DOHH2 (cell line): ENCODE data around the gene TTC27.
A peak's percentile ranks its signal among the peaks of the same experiment; 100 is the strongest.

Experiments
- H3F3A ChIP-seq: fragments of 200-600 bp; sonication (generic), shearing (Covaris generic); 2 replicates; pipeline ENCODE4 v1.6.0; 2016; ENCODE audit warnings: antibody characterized with exemption, mild to moderate bottlenecking; ENCODE audit not compliant: control insufficient read depth, insufficient read depth
- H3K27ac ChIP-seq: fragments of 200-600 bp; sonication (generic); 2 replicates; pipeline ENCODE4 v1.5.1; 2014; ENCODE audit warnings: low read depth, mild to moderate bottlenecking, low read length, moderate library complexity
- H3K27me3 ChIP-seq: fragments of 200-600 bp; sonication (generic); 2 replicates; pipeline ENCODE4 v1.6.1; 2014; ENCODE audit warnings: mild to moderate bottlenecking, low read length, mixed read lengths; ENCODE audit not compliant: control insufficient read depth
- H3K36me3 ChIP-seq: fragments of 200-600 bp; sonication (generic); 2 replicates; pipeline ENCODE4 v1.6.1; 2014; ENCODE audit warnings: mild to moderate bottlenecking, low read length, moderate library complexity, mixed read lengths; ENCODE audit not compliant: control insufficient read depth
- H3K4me1 ChIP-seq: fragments of 200-600 bp; sonication (generic); 2 replicates; pipeline ENCODE4 v1.6.1; 2014; ENCODE audit warnings: mild to moderate bottlenecking, low read length, mixed read lengths; ENCODE audit not compliant: control insufficient read depth
- H3K4me2 ChIP-seq: fragments of 200-600 bp; sonication (generic); 2 replicates; pipeline ENCODE4 v1.6.0; 2014; ENCODE audit warnings: mild to moderate bottlenecking, low read length, moderate library complexity
- H3K4me3 ChIP-seq: fragments of 200-600 bp; sonication (generic); 2 replicates; pipeline ENCODE4 v1.5.1; 2014; ENCODE audit warnings: mild to moderate bottlenecking, low read length, mixed read lengths
- H3K79me2 ChIP-seq: fragments of 200-600 bp; sonication (generic); 2 replicates; pipeline ENCODE4 v1.6.1; 2014; ENCODE audit warnings: mild to moderate bottlenecking, low read length, mixed read lengths; ENCODE audit not compliant: control insufficient read depth
- H3K9me2 ChIP-seq: fragments of 200-600 bp; sonication (generic); replicated peaks from 2 replicates; pipeline ENCODE4 v1.6.1; 2014; ENCODE audit warnings: mild to moderate bottlenecking, low read length, mixed read lengths; ENCODE audit not compliant: control insufficient read depth
- H3K9me3 ChIP-seq: fragments of 200-600 bp; sonication (generic); 2 replicates; pipeline ENCODE4 v1.6.1; 2014; ENCODE audit warnings: antibody characterized with exemption, low read length, mixed read lengths; ENCODE audit not compliant: control insufficient read depth, insufficient read depth
- H4K20me1 ChIP-seq: fragments of 200-600 bp; sonication (generic); 2 replicates; pipeline ENCODE4 v1.6.0; 2014; ENCODE audit warnings: low read depth, mild to moderate bottlenecking, antibody characterized with exemption, low read length, moderate library complexity; ENCODE audit not compliant: control insufficient read depth, insufficient read depth
- EZH2phosphoT487 ChIP-seq: fragments of 200-600 bp; sonication (generic); IDR thresholded peaks from 2 replicates; pipeline ENCODE4 v1.6.1; 2017; ENCODE audit warnings: borderline replicate concordance, mild to moderate bottlenecking, antibody characterized with exemption, low read length, moderate library complexity, mixed read lengths
- TF ChIP-seq, protein P1 (sequence below): fragments of 200-600 bp; sonication (generic); IDR thresholded peaks from one replicate; pipeline ENCODE4 v1.5.1; 2014; ENCODE audit warnings: antibody characterized with exemption, mild to moderate bottlenecking, low read depth, low read length; ENCODE audit not compliant: poor library complexity, severe bottlenecking

Gene TTC27

GRCh38 chr2:32838418-32838817 is 210.6 kb downstream of the TTC27 start:
- Histone ChIP-seq H3K36me3 (peaks cover 5% of the 10 kb centered on the region; the same call in 1 of the 2 replicates), H3K79me2 (no peaks in the 10 kb centered on the region), H3K27me3 (no peaks in the 10 kb centered on the region), H3K27ac (peak overlapping the region; percentile 69), H3K9me3 (no peaks in the 10 kb centered on the region), H3K4me3 (peak overlapping the region; percentile 50), H4K20me1 (no peaks in the 10 kb centered on the region), H3K9me2 (no peaks in the 10 kb centered on the region), H3F3A (peaks cover 2% of the 10 kb centered on the region; the same call in 1 of the 2 replicates), H3K4me1 (peaks cover 54% of the 10 kb centered on the region), H3K4me2 (peak overlapping the region; percentile 63)
- no peak for TF ChIP-seq EZH2phosphoT487
- TF ChIP-seq, protein P1, sequence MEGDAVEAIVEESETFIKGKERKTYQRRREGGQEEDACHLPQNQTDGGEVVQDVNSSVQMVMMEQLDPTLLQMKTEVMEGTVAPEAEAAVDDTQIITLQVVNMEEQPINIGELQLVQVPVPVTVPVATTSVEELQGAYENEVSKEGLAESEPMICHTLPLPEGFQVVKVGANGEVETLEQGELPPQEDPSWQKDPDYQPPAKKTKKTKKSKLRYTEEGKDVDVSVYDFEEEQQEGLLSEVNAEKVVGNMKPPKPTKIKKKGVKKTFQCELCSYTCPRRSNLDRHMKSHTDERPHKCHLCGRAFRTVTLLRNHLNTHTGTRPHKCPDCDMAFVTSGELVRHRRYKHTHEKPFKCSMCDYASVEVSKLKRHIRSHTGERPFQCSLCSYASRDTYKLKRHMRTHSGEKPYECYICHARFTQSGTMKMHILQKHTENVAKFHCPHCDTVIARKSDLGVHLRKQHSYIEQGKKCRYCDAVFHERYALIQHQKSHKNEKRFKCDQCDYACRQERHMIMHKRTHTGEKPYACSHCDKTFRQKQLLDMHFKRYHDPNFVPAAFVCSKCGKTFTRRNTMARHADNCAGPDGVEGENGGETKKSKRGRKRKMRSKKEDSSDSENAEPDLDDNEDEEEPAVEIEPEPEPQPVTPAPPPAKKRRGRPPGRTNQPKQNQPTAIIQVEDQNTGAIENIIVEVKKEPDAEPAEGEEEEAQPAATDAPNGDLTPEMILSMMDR = no peak

DNA sequence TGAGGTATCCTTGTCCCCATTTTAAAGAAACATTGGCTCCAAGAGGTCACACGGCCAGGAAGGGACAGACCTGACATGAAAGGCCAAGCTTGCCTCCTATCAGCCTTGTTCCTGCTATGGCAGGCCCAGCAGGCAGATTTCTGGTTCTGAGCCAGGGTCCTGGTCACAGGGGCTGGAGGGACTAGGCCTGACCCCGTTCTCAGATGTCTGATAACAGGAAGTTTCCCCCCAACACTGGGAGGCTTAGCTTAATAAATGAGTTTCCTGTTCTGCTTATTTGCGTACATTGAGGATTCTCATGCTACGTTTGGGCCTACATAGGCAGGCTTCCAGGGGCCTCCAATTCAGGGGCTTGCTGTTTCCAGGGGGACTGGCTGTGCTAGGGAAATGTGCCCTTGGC is 211.1 kb downstream of the TTC27 start:
- no peaks in the 10 kb centered on the region for H3K9me2 ChIP-seq
- peak overlapping the region; percentile 69 for H3K27ac ChIP-seq
- H3F3A ChIP-seq = peaks cover 2% of the 10 kb centered on the region; the same call in 1 of the 2 replicates
- TF ChIP-seq EZH2phosphoT487 = no peak
- TF ChIP-seq, protein P1 = no peak
- H3K27me3 ChIP-seq = no peaks in the 10 kb centered on the region
- H3K4me3 ChIP-seq = peak overlapping the region; percentile 50
- peak overlapping the region; percentile 63 for H3K4me2 ChIP-seq
- peaks cover 5% of the 10 kb centered on the region; the same call in 1 of the 2 replicates for H3K36me3 ChIP-seq
- H3K9me3 ChIP-seq = no peaks in the 10 kb centered on the region
- peaks cover 54% of the 10 kb centered on the region for H3K4me1 ChIP-seq
- no peaks in the 10 kb centered on the region for H4K20me1 ChIP-seq
- H3K79me2 ChIP-seq = no peaks in the 10 kb centered on the region

DNA sequence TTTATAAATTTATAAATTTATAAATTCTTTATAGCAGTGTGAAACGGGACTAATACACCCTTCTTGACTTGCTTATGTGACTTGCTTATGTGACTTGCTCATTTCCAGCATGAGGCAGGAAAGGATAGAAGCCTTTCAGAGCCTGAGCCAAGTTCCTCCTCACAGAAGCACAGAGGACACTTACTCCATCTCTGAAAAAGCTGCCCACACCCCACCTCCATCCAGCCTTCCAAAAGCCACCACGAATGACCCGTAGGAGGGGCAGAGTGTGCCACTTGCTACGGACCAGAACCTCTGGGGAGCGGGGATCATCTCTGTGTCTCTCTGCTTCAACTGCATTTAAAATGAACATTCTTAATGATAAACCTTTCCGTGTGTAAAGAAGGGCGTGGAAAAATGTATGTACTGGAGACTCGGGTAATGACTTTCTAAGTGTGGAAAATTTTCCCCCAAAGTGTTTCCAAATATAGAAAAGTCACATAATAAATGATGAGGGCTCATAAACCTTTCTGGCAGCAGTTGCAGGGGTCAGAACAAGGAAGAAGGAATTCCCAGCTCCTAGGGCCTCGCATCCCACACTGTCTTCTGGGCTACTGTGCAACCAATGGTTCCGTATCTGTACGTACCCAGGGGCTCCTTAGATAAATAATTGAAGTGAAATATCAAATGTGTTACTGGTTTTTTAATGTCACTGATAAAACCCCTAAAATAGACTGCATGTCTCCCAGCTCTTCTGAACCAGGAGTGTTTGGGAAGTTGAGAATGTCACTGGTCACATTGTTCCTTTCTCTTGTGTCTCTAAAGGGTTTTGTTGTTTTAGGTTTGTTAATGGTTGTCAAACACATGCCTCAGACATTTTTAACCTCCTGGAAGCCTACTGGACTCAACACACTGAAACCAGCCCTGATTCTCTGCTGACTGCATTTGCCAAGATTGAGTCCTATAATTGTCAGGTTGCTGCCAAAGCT is 214.4 kb downstream of the TTC27 start:
- Histone ChIP-seq H3K4me3 (no peak overlapping the region), H3K27ac (no peak overlapping the region), H3K4me1 (peaks cover 29% of the 10 kb centered on the region), H3K27me3 (no peaks in the 10 kb centered on the region), H3K4me2 (no peak overlapping the region), H3K9me3 (peaks cover 8% of the 10 kb centered on the region), H3K36me3 (peaks cover 5% of the 10 kb centered on the region; the same call in 1 of the 2 replicates), H3F3A (peaks cover 2% of the 10 kb centered on the region; the same call in 1 of the 2 replicates), H4K20me1 (no peaks in the 10 kb centered on the region), H3K79me2 (no peaks in the 10 kb centered on the region), H3K9me2 (no peaks in the 10 kb centered on the region)
- no peak for TF ChIP-seq EZH2phosphoT487
- TF ChIP-seq, protein P1 = no peak
